ENCODE measurements around the gene SLC39A9. TPM values are rescaled to one million over a fixed set of nuclear protein-coding genes. Genes with fewer than 3 reads are reported as not detected.

SLC39A9 gene, protein sequence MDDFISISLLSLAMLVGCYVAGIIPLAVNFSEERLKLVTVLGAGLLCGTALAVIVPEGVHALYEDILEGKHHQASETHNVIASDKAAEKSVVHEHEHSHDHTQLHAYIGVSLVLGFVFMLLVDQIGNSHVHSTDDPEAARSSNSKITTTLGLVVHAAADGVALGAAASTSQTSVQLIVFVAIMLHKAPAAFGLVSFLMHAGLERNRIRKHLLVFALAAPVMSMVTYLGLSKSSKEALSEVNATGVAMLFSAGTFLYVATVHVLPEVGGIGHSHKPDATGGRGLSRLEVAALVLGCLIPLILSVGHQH
- total RNA-seq: 10 to 100 TPM; 17.8 to 70.4 (median 54.0) TPM

GRCh38 chr14:69398053-69398817, at the start of gene SLC39A9, which contains the start of gene ERH:
SLC39A9 (plus strand) TSS chr14:69398692; CDS start chr14:69399370, 678 bp downstream.
ERH (minus strand) TSS chr14:69398299; CDS start chr14:69398233, 66 bp downstream.
- WGBS, 2 donors: 0% methylated on average over 33 to 38 of the region's 53 CpGs
- DNase-seq: peak; percentile 91 to 95
- ATAC-seq (ENCODE audit: low FRiP score in 2 of 2): peak; percentile 97 to 98

DNA sequence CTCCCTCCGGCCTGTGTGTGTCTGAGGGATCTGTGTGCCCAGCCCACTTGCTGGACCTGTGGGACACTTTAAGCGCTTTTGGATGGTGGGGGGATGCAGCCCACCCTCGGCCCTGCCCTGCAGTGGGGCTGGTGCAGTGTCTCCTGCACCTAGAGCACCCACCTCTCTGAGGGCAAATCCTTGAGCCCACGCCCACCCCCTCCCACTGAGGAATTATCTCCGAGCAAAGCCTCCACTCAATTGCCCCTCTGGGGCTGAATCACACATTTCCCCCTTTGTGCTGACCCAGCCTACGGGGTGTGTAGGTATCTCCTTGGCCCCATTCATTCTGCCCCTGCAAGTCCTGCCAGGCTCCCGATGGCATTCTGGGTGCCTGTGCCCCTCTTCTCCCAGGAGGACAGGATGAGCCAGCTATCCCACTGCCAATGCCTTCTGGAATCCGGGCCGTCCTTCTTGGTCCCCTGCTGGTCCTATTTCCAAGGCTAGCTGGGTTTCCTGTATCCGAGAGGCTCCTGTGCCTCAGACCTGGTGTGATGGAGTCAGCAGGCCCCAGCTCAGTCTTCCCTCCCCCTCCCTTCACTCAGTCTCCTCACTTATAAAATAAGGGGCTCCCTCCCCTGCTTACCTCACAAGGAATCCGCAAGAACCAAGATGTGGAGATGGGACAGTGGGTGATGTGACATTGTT, 49.3 kb upstream of the SLC39A9 start:
- no peak overlapping the region for H3K4me3 ChIP-seq
- TF ChIP-seq EP300 (IDR thresholded peaks at IDR 0.05): no peak
- TF ChIP-seq POLR2AphosphoS5 (IDR thresholded peaks at IDR 0.05): no peak
- no peaks in the 10 kb centered on the region for H3K36me3 ChIP-seq
- H3K27ac ChIP-seq: no peak overlapping the region
- H3K27me3 ChIP-seq: peaks cover 0 to 4% (median 0%) of the 10 kb centered on the region in 4 donors
- no peaks in the 10 kb centered on the region for H3K9me3 ChIP-seq
- peaks cover 0 to 3% (median 0%) of the 10 kb centered on the region in 4 donors for H3K4me1 ChIP-seq
- 87 to 92% methylated on average over 6 to 11 of the region's 11 CpGs for WGBS, 2 donors
- DNase-seq (no peak), ATAC-seq (ENCODE audit: low FRiP score in 2 of 2) (no peak)

More at GRCh38 chr14:69398053-69398817, at the start of gene SLC39A9, which contains the start of gene ERH:
- Histone ChIP-seq H3K9me3 (no peaks in the 10 kb centered on the region), H3K27me3 (no peaks in the 10 kb centered on the region), H3K27ac (peak within 1 kb of the TSS; percentile 88 to 95 (median 92)), H3K36me3 (peaks cover 9 to 31% (median 25%) of the 10 kb centered on the region in 4 donors), H3K4me1 (peaks cover 42 to 59% (median 47%) of the 10 kb centered on the region in 4 donors), H3K4me3 (peak within 1 kb of the TSS; percentile 77 to 89 (median 87))
- no peak for TF ChIP-seq EP300 (IDR thresholded peaks at IDR 0.05)
- TF ChIP-seq POLR2AphosphoS5 (IDR thresholded peaks at IDR 0.05): peak; percentile 69 to 80
- TF ChIP-seq POLR2A (IDR thresholded peaks at IDR 0.05): peak in 3 of 4 donors; percentile 62 to 71 (median 66)

DNA sequence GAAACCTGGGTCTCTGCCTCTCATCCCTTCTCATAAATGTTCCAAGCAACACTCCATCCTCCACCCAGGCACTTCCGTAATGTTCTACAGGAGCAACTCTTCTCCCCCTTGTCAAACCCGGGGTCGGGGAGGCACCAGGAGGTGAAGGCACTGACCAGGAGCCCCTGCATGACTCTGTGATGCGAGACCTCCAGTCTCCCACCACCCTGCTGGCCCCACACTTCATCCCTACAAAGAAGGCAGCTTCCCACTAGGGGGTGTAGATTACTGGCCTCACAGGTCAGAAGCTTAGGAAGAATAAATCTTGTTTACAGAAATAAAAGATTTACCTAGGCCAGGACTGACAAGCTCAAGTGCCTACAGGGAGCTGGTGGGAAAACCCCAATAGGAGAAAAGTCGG, 47.6 kb upstream of the SLC39A9 start:
- H3K36me3 ChIP-seq: no peaks in the 10 kb centered on the region
- H3K27ac ChIP-seq: no peak overlapping the region
- ATAC-seq (ENCODE audit: low FRiP score in 2 of 2) (no peak), DNase-seq (no peak)
- H3K4me3 ChIP-seq: no peak overlapping the region
- no peaks in the 10 kb centered on the region for H3K9me3 ChIP-seq
- 71 to 86% methylated on average over 5 of the region's 5 CpGs for WGBS, 2 donors
- peaks cover 0 to 4% (median 0%) of the 10 kb centered on the region in 4 donors for H3K27me3 ChIP-seq
- peaks cover 0 to 3% (median 0%) of the 10 kb centered on the region in 4 donors for H3K4me1 ChIP-seq
- TF ChIP-seq EP300 (IDR thresholded peaks at IDR 0.05) (no peak), POLR2A (IDR thresholded peaks at IDR 0.05) (no peak), POLR2AphosphoS5 (IDR thresholded peaks at IDR 0.05) (no peak)
- TF ChIP-seq, protein P1, sequence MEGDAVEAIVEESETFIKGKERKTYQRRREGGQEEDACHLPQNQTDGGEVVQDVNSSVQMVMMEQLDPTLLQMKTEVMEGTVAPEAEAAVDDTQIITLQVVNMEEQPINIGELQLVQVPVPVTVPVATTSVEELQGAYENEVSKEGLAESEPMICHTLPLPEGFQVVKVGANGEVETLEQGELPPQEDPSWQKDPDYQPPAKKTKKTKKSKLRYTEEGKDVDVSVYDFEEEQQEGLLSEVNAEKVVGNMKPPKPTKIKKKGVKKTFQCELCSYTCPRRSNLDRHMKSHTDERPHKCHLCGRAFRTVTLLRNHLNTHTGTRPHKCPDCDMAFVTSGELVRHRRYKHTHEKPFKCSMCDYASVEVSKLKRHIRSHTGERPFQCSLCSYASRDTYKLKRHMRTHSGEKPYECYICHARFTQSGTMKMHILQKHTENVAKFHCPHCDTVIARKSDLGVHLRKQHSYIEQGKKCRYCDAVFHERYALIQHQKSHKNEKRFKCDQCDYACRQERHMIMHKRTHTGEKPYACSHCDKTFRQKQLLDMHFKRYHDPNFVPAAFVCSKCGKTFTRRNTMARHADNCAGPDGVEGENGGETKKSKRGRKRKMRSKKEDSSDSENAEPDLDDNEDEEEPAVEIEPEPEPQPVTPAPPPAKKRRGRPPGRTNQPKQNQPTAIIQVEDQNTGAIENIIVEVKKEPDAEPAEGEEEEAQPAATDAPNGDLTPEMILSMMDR (IDR thresholded peaks at IDR 0.05): no peak

- Histone ChIP-seq H3K36me3 (no peaks in the 10 kb centered on the region), H3K4me3 (no peak overlapping the region), H3K9me3 (no peaks in the 10 kb centered on the region), H3K4me1 (peaks cover 0 to 3% (median 0%) of the 10 kb centered on the region in 4 donors), H3K27me3 (peaks cover 0 to 4% (median 0%) of the 10 kb centered on the region in 4 donors), H3K27ac (no peak overlapping the region)
- no peak for TF ChIP-seq POLR2A (IDR thresholded peaks at IDR 0.05)
- TF ChIP-seq POLR2AphosphoS5 (IDR thresholded peaks at IDR 0.05): no peak
- TF ChIP-seq, protein P1 (IDR thresholded peaks at IDR 0.05): no peak
- 61 to 67% methylated on average over 3 of the region's 3 CpGs for WGBS, 2 donors
- DNase-seq (no peak), ATAC-seq (ENCODE audit: low FRiP score in 2 of 2) (no peak)
Measured at GRCh38 chr14:69351385-69351784, 47.1 kb upstream of the SLC39A9 start.

DNA sequence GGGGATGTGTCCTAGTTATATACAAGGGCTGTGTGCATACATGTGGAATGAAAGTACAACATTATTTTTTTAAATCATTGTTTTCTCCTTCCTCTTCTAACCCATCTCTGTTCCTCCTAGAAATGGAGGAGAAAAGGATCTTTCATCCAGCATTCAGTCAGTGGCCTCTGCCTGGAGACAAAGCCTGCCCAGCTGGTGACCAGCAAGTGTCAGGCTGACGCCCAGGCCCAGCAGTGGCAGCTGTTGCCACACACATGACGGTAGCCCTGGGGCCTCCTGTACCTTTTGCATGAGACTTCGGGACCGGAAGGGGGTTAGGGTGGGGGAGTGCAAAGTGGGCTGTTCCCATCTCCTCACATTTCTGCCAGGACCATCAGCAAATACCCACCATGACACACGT, 46.6 kb upstream of the SLC39A9 start:
- H3K27ac ChIP-seq: no peak overlapping the region
- no peaks in the 10 kb centered on the region for H3K36me3 ChIP-seq
- 64 to 89% methylated on average over 1 to 5 of the region's 5 CpGs for WGBS, 2 donors
- ATAC-seq (ENCODE audit: low FRiP score in 2 of 2) (no peak), DNase-seq (no peak)
- H3K9me3 ChIP-seq: no peaks in the 10 kb centered on the region
- H3K4me3 ChIP-seq: no peak overlapping the region
- H3K4me1 ChIP-seq: peaks cover 0 to 1% (median 0%) of the 10 kb centered on the region in 4 donors
- TF ChIP-seq, protein P1 (IDR thresholded peaks at IDR 0.05): no peak
- TF ChIP-seq POLR2A (IDR thresholded peaks at IDR 0.05): no peak
- no peak for TF ChIP-seq EP300 (IDR thresholded peaks at IDR 0.05)
- TF ChIP-seq POLR2AphosphoS5 (IDR thresholded peaks at IDR 0.05): no peak
- H3K27me3 ChIP-seq: peaks cover 0 to under 1% (median 0%) of the 10 kb centered on the region in 4 donors
